GM12873 (cell line): ENCODE data around the gene MAP4K3.

ENCODE experiments used
- CTCF ChIP-seq: IDR thresholded peaks from 2 replicates; pipeline ENCODE4 v1.5.1; 2012; ENCODE audit warnings: low read depth, mild to moderate bottlenecking, moderate library complexity, low read length, control low read depth; ENCODE audit not compliant: insufficient read depth; ENCODE audit errors: missing control alignments

The MAP4K3 gene

GRCh38 chr2:39361511-39361910 is 75.6 kb downstream of the MAP4K3 start:
- no peak for TF ChIP-seq CTCF

GRCh38 chr2:39359453-39360038 is 77.5 kb downstream of the MAP4K3 start:
- no peak for TF ChIP-seq CTCF

GRCh38 chr2:39356922-39357639 is 80.0 kb downstream of the MAP4K3 start:
- TF ChIP-seq CTCF = no peak

GRCh38 chr2:39350658-39351057 is 86.4 kb downstream of the MAP4K3 start:
- no peak for TF ChIP-seq CTCF

- TF ChIP-seq CTCF = no peak
These were observed 98.6 kb downstream of the MAP4K3 start for GRCh38 chr2:39338502-39338901.

GRCh38 chr2:39335930-39336329 is 101.2 kb downstream of the MAP4K3 start:
- no peak for TF ChIP-seq CTCF

GRCh38 chr2:39334978-39335377 is 102.1 kb downstream of the MAP4K3 start:
- no peak for TF ChIP-seq CTCF
